Rectal smooth muscle tissue (tissue), 1 donor: ENCODE results near the gene DCP2.

Source experiments
- H3K27ac ChIP-seq: one replicate; pipeline ENCODE4 v1.7.0; 2013; ENCODE audit warnings: low read depth, low read length, inconsistent platforms
- H3K27me3 ChIP-seq: one replicate; pipeline ENCODE4 v1.7.0; 2013; ENCODE audit warnings: low read length; ENCODE audit not compliant: control insufficient read depth, insufficient read depth
- H3K36me3 ChIP-seq: one replicate; pipeline ENCODE4 v1.7.0; 2013; ENCODE audit warnings: low read length; ENCODE audit not compliant: control insufficient read depth, insufficient read depth
- H3K4me1 ChIP-seq: one replicate; pipeline ENCODE4 v1.7.0; 2013; ENCODE audit warnings: low read length; ENCODE audit not compliant: control insufficient read depth, insufficient read depth
- H3K4me3 ChIP-seq: one replicate; pipeline ENCODE4 v1.7.0; 2013; ENCODE audit warnings: low read length
- H3K9ac ChIP-seq: one replicate; pipeline ENCODE4 v1.7.0; 2013; ENCODE audit warnings: low read length

The DCP2 gene

GRCh38 chr5:113057557-113057984, 81.0 kb downstream of the DCP2 start:
- Histone ChIP-seq H3K4me1 (no peaks in the 10 kb centered on the region), H3K4me3 (no peak overlapping the region), H3K9ac (no peak overlapping the region), H3K27me3 (no peaks in the 10 kb centered on the region), H3K36me3 (no peaks in the 10 kb centered on the region), H3K27ac (no peak overlapping the region)

GRCh38 chr5:113058269-113058668, 81.7 kb downstream of the DCP2 start:
- no peak overlapping the region for H3K27ac ChIP-seq
- no peak overlapping the region for H3K4me3 ChIP-seq
- H3K27me3 ChIP-seq: no peaks in the 10 kb centered on the region
- H3K36me3 ChIP-seq: no peaks in the 10 kb centered on the region
- no peak overlapping the region for H3K9ac ChIP-seq
- no peaks in the 10 kb centered on the region for H3K4me1 ChIP-seq

GRCh38 chr5:113058706-113059226, 82.2 kb downstream of the DCP2 start:
- Histone ChIP-seq H3K27ac (no peak overlapping the region), H3K27me3 (no peaks in the 10 kb centered on the region), H3K36me3 (no peaks in the 10 kb centered on the region), H3K4me1 (no peaks in the 10 kb centered on the region), H3K9ac (no peak overlapping the region), H3K4me3 (no peak overlapping the region)

GRCh38 chr5:113059232-113060040, 82.8 kb downstream of the DCP2 start:
- Histone ChIP-seq H3K27me3 (no peaks in the 10 kb centered on the region), H3K36me3 (no peaks in the 10 kb centered on the region), H3K27ac (no peak overlapping the region), H3K4me1 (no peaks in the 10 kb centered on the region), H3K4me3 (no peak overlapping the region), H3K9ac (no peak overlapping the region)

- Histone ChIP-seq H3K4me3 (no peak overlapping the region), H3K27ac (no peak overlapping the region), H3K9ac (no peak overlapping the region), H3K36me3 (no peaks in the 10 kb centered on the region), H3K4me1 (no peaks in the 10 kb centered on the region), H3K27me3 (no peaks in the 10 kb centered on the region)
These were observed 83.9 kb downstream of the DCP2 start for GRCh38 chr5:113060408-113061025.

- H3K4me1 ChIP-seq: no peaks in the 10 kb centered on the region
- no peaks in the 10 kb centered on the region for H3K36me3 ChIP-seq
- no peak overlapping the region for H3K27ac ChIP-seq
- H3K4me3 ChIP-seq: no peak overlapping the region
- H3K9ac ChIP-seq: no peak overlapping the region
- H3K27me3 ChIP-seq: no peaks in the 10 kb centered on the region
These were observed 85.5 kb downstream of the DCP2 start for GRCh38 chr5:113061846-113062780.

GRCh38 chr5:113062869-113063508, 86.4 kb downstream of the DCP2 start:
- H3K4me3 ChIP-seq: no peak overlapping the region
- no peak overlapping the region for H3K27ac ChIP-seq
- H3K27me3 ChIP-seq: no peaks in the 10 kb centered on the region
- H3K4me1 ChIP-seq: no peaks in the 10 kb centered on the region
- H3K9ac ChIP-seq: no peak overlapping the region
- H3K36me3 ChIP-seq: no peaks in the 10 kb centered on the region

GRCh38 chr5:113063927-113064326, 87.3 kb downstream of the DCP2 start:
- Histone ChIP-seq H3K27ac (no peak overlapping the region), H3K4me1 (no peaks in the 10 kb centered on the region), H3K27me3 (no peaks in the 10 kb centered on the region), H3K36me3 (no peaks in the 10 kb centered on the region), H3K4me3 (no peak overlapping the region), H3K9ac (no peak overlapping the region)

GRCh38 chr5:113064806-113065205, 88.2 kb downstream of the DCP2 start:
- Histone ChIP-seq H3K9ac (no peak overlapping the region), H3K27me3 (no peaks in the 10 kb centered on the region), H3K4me3 (no peak overlapping the region), H3K4me1 (no peaks in the 10 kb centered on the region), H3K27ac (no peak overlapping the region), H3K36me3 (no peaks in the 10 kb centered on the region)

GRCh38 chr5:113065626-113066025, 89.0 kb downstream of the DCP2 start:
- no peaks in the 10 kb centered on the region for H3K36me3 ChIP-seq
- no peak overlapping the region for H3K9ac ChIP-seq
- no peak overlapping the region for H3K4me3 ChIP-seq
- H3K27ac ChIP-seq: no peak overlapping the region
- H3K4me1 ChIP-seq: no peaks in the 10 kb centered on the region
- no peaks in the 10 kb centered on the region for H3K27me3 ChIP-seq

GRCh38 chr5:113067635-113068344, 91.2 kb downstream of the DCP2 start:
- no peaks in the 10 kb centered on the region for H3K36me3 ChIP-seq

More at GRCh38 chr5:113067635-113068344, 91.2 kb downstream of the DCP2 start:
- Histone ChIP-seq H3K9ac (no peak overlapping the region), H3K27ac (no peak overlapping the region), H3K4me3 (no peak overlapping the region), H3K4me1 (no peaks in the 10 kb centered on the region), H3K27me3 (no peaks in the 10 kb centered on the region)
